ENCODE data around the gene EVA1C.

The EVA1C gene

DNA sequence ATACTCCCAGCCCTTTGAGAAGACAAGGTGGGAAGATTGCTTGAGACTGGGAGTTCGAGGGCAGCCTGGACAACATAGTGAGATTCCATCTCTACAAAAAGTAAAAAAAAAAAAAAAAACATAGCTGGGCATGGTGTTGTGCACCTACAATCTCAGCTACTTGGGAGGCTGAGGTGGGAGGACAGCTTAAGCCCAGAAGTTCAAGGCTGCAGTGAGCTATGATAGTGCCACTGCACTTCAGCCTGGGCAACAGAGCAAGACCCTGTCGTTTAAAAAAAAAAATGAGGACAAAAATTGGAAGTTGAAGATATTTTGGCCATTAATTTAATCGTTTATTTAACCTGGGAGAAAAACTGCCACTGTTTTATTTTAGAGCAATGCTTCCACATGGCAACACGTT lies 20.8 kb upstream of the EVA1C start:
- no peak for DNase-seq

DNA sequence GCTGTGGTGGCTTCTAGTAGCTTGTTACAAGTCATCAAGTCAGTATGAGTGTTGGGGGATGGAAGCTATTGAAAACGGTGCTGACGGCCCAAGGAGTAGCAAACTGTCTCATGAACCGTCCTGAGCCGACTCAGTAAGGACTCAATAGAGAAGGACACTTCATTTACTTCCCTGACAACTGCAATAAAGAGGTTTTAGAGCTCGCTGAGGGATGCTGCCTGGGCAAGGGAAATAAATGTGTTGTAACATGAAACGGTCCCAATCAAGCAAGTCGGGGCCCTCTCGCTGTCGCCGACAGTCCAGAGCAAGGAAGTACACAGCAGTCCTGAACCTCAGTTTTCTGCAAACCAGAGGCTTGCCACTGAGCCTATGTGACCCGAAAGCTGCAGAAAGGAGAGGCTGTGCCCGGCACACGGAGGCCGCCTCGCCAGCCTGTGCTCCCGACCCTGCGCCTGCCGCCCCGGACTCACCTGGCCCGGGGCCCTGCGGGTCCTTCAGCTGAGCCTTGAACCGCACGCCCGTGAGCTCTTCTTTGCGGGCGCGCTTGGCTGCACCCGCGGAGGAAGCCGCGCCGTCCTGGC lies 20.1 kb upstream of the EVA1C start:
- DNase-seq: no peak

DNA sequence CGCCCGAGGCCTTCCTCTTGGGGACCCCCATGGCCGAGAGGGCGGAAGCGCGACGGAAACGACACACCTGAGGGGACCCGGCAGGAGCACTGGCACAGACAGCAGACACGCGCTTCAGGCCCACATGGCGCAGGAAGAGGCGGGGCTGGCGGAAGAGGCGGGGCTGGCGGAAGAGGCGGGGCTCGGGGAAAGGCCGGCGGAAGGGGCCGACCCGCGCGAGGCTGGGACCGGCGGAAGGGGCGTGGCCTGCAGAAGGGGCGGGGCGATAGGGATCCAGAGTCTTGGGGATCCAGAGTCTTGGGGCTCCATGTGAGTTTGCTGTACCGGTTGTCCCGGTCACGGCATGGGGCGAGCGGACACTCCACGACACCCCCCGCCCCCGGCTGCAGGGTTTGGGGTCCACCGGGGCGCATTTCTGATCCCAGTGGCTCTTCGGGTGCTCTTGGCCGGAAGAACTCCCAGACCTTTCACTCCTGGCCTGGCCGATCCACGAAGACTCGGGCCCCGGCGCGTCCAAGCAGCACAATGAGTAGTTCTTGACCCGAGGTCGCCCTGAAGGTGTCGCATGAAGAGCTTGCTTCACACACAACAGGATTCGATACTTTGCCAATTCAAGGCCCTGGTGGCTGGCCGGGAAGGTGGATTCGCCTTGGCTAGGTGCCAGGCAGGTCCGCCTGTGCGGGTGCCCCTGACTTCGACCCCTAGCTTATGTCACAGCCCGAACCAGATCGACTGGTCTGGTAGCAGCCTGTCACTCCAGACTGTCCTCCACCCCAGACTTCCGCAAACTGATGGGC lies 19.4 kb upstream of the EVA1C start, which contains the start of gene URB1:
Gene URB1, minus strand, starts transcription at position 133 of the 797 bp plus-strand sequence. Its CDS starts 102 bp downstream, at position 31.
- DNase-seq: peak; percentile 75

DNA sequence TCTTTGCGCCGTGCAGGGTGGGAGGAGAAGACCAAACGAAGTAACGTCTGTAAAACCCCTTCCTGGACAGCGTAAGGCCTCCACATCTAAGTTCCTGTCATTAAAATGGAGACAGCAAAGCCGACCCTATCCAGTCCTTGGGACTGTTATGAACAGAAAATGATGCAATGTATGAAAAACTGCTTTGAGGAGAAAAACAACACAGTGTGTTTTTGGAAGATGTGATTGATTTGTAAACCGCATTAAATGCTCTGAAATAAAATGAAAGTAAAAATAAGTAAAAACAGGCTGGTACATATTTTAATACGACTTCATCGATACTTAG lies 18.9 kb upstream of the EVA1C start:
- DNase-seq: no peak

DNA sequence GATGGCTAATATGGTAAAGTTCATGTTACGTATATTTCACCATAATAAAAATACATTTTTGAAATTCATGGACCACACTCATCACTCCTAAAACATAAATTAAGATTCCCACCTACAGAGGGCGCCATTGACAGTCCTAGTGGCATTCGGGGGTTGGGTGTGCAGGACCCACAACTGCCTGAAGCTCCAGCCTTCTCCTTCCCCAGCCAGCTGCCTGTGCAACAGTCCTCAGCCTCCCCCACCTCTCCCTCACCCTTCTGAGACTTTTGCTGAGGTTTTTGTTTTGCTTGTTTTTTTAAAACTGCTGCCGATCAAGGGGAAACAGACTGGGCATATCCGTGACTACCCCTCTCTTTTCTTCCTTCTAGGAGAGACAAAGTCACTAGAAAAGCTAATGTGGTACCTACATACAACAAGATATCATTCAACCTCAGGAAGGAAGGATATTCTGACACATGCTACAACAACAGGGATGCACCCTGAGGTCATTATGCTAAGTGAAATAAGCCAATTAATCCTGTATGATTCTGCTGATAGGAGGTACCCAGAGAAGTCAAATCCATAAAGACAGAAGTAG lies 9.2 kb upstream of the EVA1C start:
- peak; percentile 67 for DNase-seq

DNA sequence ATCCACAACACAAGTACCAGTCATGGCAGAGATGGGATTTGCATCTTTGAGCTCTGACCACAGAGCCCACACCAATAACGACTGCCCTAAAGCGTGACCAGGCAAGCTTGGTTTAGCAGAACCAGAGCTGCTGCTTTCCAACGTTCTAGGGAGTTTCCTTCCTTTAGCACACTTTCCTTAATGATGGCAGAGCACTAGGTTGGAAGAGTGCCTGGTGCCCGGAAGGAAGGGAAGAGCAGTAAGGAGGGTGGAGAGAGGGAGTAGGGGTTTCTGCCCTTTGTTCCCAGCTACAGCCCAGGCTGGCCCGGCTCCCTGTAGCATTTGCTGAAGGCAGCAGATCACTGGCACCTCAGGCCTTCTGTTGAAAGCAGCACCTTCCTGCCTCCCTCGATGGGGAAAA lies 6.1 kb upstream of the EVA1C start:
- no peak for DNase-seq

DNA sequence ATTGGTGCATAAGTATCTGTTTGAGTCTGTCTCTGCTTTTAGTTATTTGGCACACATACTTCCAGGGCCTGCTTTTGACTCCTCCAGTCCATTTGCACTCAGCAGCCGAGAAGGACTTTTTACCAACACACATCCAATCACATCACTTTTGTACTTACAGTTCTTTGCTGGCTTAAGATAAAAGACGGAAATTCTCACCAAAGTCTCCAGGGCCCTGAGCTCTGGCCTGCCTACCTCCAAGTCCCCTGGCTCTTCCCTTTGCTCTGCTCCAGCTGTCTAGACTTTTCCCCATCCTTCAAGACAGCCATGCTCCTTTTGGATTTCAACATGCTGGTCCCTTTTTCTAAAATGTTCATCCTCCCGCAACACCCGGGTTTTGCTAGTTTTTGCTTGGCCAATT lies 2.2 kb upstream of the EVA1C start:
- no peak for DNase-seq

DNA sequence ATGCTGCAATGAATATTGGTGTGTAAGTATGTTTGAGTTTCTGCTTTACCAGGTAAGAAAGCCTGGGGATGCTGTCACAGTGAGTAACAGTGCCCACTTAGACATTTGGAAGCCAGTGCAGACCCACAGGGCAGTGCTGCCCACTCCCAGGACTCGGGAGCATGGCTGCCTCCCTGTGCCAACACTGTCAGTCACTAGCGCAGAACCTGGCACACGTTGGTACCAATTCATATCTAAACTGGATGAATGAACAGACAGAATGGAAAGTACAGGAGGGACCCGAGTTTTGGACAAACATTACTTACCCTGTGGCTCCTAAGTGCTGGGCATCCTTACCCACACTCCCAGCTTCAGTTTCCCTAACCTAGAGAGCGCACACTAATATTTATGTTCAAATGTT lies 1.6 kb upstream of the EVA1C start:
- no peak for DNase-seq

DNA sequence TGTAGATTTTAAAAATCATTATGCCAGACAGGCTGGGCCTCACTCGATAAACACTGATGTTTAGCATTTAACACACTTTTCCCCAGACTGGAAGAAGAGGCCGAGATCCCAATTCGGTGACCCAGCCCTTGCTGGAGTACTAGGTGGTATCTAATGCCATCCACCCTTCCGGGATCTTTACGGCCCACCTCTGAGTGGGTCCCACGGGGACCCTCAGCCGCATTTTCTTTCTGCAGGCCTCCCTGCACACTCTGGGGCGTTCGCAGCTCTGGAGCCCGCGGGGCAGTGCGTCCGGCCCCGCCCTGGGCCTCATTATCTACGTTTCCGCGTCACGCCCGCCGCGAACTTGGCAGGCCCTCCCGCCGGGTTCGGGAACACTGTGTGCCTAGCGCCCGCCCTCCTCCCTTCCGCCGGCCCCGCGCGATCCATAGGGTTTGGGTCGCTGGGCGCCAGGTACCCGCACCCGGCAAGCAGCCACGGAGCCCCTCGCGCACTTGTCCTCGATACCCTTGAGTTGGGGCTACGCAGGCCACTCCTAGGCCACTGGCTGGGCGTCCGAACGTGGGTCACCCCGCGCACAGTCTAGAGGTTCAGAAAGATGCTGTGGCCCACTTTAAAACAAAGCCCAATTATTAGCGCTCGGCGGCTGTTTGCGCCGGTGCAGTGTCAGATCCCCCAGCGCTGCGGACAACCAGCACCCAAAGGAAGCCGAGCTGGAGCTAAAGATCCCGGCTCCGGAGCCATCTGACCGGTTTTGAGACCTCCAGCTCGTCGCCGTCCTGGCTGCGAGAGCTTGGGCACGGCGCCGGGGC lies 950 bp upstream of the EVA1C start:
- no peak for DNase-seq

DNA sequence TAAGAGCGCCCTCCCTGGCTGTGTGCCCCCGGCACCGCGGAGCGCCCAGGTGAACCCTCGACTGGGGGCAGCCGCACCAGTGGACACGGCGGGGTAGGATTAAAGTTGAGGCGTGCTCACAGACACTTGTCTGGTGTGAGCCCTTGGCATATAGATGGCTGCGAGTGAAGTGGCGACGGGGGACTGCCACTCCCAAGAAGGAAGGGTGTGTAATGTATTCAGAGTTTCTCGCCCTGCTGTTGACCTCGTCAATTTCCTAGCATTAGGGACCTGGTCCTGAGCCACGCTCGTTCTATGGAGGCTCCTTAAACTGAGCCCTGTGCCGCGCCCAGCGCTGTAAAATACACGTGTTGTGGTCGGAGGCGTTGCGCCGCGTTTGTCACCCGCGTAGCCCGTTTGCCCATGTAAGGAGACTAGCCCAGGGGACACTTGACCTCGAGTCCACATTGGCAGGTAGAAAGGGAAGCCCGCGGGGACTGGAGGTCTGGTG lies 554 bp downstream of the EVA1C start:
- DNase-seq: no peak

DNA sequence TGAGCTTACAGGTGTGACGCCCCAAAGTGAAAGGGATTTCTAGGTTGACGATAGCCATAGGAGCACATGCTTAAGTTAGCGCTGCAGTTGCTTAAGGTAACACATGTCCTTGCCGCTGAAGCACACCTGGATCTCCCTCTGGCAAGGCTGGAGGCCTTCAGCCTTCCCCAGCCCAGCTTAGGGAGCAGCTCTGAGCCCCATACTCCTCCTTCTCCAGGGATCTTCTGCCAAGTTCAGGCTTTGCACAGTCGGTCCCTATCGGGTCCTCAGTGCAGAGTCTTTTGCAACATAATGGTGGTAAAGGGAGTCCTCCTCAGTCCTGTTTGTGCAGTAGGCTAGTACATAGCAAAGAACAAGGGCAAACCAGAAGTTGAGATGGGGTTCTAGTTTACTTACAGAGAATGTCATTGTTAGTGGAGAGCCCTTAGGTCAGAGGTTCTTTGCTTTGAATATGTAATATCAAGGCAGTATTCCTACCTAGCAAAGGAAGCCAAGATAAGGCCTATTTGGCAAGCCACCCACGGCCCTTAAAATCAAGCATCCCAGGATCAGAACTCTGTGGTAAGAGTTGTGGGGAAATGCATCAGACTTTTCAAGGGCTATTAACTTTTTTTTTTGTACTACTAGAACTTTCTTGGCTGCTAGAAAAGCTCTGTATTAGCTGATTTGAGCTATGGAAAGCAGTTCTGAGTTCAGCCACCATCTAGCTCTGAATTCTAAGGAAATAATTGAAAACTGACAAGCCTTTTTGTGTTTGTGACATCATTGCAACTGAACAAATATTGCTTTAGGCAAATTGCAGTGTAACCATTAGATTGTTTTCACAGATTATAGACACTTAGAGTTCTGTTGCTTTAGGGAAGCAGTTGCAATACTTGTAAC lies 1.4 kb downstream of the EVA1C start:
- DNase-seq: no peak

DNA sequence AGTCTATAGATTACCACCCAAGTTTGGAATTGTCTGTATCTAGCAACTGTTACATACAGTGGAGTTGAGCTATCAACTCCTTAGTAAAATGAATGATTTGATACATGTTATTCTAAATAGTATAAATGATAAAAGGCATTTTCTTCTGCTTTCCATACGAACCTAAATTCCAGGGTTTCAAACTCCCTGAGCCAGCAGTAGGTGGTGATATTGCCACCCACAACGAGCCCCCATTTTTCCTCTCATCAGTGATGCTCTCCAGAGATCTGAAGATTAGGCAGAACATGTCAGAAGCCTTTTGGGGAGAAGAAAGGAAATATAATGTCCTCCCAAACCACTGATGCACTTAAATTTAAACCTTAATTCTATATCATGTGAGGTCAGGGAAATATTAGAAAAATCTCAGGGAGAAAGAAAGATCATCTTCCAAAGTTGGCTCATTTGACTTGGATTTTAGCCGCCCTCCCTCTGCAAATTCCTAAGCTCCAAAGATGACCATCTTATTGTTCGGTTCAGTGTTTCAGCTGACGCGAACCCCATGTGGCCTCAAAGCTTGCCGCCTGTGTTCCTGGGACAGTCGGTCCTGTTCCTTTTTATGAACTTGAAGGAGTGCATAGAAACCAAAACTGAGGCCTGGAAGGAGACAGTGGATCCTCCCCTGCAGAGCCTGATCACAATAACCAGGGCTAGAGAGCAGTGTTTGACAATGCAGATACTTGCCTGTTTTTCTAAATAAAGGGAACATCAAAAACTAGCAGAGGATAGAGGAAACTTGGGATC lies 2.3 kb downstream of the EVA1C start:
- peak; percentile 30 for DNase-seq

DNA sequence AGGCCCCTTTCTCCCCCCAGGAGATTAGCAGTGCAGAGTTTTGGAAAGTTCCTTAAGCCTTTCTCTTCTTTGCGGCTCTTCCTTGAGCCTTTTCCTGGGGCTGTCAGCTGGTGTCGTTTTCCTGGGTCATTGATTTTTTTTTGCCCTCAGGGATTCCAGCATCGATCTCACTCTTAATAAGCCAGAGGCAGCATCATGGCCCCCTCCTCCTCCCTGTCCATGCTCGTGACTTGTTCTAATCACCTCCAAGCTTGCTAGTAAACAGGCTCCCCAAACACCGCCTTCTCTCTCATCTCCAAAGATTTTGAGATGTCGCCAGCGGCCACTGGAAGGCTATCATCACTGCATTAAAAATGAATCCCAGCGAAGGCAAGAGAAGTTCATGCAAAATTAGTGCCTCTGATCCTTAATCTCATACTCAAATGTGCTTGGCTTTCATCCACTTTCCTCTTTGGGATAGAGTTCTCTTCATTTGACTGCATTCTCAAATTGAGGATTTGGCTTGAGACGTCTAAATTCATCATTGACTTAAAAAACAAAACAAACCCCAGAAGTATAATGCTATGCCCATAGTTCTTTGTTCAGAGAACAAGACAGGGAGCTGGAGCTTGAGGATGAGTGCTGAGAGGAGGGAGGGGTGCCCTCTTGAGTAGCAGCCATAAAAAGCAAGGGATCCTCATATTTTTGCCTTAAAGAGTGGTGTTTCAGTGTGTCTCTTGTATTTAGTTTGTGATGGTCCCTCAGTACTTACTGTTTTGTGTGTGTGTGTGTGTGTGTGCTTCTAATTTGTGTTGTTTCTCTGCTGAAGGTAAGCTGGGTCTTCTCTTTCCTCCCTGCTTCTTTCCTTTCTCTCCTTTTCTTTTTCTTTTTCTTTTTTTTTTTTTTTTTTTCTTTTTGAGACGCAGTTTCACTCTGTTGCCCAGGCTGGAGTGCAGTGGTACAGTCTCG lies 3.2 kb downstream of the EVA1C start:
- no peak for DNase-seq

DNA sequence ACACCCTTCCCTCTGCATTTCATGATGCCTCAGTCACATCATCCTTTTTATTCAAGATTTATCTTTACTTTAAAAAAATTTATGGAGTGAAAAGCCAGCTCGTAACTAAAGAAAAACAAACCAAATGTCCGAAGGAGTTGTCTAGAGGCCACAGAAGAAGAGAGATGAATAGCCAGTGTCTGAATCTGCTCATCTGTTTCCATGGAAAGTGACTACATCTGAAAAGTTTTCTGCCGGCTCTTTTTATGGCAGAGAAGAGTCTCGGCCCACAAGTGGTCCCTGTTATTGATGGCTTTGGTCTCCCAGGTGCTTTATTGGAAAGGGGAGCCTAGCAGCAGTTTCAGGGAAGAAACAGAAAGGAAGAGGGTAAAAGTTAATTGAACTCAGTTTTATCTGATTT lies 5.6 kb downstream of the EVA1C start:
- no peak for DNase-seq

DNA sequence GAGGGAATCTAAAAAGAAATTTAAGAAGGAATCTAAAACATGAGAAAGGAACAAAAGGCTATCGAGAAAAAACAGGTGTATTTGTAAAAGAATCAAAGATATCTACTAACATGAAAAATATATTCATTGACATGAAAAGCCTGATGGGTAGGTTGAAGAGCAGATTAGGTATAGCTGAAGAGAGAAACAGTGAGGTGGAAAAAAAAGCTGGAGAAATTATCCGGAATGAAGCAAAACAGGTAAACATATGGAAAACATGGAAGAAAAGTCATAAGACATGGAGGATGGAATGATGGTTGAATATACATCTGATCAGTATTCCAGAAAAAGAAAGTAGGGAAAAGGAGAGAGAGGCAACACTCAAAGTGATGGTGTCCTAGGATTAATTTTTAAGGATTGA lies 9.6 kb downstream of the EVA1C start:
- DNase-seq: no peak

DNA sequence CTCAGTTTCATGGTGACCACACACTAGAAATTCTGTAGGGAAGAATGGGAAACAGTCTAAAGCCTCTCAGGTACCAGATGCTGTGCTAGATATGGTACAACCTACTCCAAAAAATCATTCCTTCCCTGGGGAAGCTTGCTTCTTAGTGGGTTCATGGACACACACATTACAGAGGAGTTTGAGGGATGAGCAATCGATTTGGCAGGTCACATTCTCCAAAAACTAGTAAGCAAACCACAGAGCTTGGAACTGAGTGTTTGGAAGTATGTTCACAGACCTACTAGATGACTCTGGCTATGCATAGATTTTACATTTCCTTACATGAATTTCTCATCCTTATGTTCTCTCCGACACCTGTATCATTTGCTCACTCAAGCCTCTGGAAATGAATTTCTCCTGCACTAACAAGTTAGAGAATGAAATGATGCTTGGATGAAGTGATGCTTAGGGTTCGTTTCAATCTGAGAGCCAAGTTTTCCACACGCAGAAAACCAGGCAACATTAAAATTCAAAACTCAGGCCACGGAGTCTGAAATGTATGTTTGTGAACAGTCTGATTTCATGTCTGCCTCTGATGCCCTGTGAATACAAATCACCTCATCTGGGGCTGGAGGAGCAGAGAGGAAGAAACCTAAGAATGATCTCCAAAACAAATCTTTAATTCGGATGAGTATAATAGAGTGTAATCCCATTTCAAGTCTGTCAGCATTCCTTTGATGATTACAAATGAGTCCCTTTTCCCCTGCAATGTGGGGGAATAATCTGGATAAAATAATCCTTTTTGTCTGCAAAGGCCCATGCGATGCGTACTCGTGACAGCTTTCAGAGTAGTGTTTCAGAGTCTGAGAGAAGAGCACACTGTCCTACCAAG lies 11.0 kb downstream of the EVA1C start:
- peak; percentile 87 for DNase-seq

DNA sequence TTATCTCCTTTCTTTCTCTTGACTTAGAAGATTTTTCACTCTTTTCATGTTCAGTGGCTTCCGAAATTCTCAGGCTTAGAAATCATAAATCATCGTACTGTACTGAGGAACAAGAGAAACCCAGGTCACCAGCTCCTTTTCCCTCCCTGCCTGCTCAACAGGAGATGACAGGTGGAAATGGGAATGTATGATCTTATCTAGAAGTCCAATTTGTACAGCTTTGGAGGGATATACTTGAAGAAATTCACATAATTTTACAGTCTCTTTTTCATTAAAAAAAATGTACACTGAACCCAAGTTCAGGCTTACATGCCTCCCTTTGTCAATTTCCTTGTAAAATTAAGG lies 11.7 kb downstream of the EVA1C start:
- no peak for DNase-seq

DNA sequence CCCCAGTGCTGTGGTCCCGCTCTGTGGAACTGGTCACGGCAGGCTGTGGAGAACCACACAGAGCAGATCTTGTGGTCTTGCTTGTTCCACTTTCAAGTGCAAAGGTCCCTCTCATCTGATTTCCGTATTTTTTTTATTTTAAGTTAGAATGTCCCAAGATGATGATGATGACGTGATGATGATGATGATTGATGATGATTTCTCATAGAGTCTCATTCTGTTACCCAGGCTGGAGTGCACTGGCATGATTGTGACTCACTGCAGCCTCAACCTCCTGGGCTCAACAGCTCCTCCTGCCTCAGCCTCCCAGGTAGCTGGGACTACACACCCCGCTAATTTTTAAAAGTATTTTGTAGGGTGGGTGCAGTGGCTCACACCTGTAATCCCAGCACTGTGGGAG lies 12.2 kb downstream of the EVA1C start:
- DNase-seq: no peak

DNA sequence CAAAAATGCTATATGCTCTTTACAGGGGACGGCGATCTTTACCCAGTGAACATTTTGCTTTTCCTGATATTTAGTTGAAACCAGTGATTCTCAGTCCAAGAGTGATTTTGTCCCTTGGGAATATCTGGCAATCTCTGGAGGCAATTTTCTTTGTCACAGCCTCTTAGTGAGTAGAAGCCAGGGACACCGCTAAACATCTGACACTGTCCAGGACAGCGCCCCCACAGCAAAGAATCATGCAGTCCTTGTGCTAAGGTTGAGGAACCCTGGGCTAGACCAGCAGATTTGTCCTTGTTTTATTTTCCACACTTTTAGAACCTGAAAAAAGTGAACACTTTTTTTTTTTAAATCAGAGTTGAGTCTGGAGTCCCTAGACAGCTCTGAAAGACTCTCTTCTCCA lies 13.1 kb downstream of the EVA1C start:
- DNase-seq: no peak

DNA sequence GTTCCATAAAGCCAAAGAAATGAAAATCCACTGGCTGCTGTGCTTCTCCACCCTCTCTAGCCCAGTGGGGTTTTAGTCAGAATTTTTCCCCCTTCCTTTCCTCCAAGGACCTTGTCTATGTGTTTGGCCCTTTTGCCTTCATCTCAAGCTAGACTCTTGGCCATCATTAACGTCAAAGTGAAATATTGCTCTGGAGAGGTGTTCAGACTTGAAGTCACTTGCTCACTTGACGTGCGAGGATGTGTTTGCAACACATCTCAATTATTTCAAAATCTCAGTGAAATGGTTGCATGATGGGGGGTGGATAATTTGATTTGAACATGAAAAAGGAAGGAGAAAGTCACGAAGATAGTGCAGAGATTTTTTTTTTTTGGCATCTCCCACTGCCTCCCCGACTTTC lies 13.6 kb downstream of the EVA1C start:
- no peak for DNase-seq
